HS-5 (cell line): ENCODE results near the gene RPTN.

ENCODE experiments used
- DNase-seq: peaks from one replicate; pipeline ENCODE4 v3.0.0-alpha.2; 2012; ENCODE audit warnings: low read depth

The RPTN gene, protein sequence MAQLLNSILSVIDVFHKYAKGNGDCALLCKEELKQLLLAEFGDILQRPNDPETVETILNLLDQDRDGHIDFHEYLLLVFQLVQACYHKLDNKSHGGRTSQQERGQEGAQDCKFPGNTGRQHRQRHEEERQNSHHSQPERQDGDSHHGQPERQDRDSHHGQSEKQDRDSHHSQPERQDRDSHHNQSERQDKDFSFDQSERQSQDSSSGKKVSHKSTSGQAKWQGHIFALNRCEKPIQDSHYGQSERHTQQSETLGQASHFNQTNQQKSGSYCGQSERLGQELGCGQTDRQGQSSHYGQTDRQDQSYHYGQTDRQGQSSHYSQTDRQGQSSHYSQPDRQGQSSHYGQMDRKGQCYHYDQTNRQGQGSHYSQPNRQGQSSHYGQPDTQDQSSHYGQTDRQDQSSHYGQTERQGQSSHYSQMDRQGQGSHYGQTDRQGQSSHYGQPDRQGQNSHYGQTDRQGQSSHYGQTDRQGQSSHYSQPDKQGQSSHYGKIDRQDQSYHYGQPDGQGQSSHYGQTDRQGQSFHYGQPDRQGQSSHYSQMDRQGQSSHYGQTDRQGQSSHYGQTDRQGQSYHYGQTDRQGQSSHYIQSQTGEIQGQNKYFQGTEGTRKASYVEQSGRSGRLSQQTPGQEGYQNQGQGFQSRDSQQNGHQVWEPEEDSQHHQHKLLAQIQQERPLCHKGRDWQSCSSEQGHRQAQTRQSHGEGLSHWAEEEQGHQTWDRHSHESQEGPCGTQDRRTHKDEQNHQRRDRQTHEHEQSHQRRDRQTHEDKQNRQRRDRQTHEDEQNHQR

DNA sequence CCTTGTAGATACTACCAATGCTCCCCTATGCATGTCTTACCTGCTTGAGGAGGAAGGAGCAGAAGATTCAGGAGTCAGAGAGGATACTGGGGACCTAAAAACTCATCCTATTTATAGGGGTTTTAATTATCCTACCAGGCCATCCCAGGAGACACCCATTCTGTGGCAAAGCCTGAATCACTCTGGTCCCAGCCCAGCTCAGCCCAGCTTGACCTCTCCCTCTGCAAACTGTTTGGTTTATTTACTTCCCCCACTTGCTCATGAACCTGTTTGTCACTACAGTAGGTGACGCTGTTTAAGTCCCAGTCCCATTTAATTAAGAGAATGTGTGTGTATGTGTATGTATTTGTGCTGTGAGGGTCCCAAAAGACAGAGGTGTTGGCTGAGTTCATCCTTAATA is at the start of gene RPTN:
Gene RPTN (minus strand): TSS at position 85 of the 400 bp plus-strand sequence. CDS start 1,339 bp downstream, outside the sequence.
- no peak for DNase-seq

DNA sequence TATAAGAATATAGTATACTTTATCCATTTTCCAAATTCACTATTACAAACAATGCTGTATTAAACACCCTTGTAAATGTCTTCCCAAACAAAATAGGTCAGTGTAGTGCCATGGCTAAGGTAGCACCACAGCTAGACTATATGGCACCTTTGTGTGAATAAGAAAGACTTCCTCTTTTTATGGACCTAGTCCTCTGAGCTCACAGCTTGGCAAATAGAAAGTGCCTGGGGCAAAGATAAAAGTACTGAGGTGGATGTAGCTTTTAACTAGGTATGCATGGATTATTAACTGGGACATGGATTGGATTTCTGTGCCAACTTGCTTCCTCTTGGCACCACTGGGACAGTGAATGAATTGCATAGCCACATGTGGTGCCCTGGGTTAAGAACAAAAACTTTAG is 40.0 kb upstream of the RPTN start:
- no peak for DNase-seq

DNA sequence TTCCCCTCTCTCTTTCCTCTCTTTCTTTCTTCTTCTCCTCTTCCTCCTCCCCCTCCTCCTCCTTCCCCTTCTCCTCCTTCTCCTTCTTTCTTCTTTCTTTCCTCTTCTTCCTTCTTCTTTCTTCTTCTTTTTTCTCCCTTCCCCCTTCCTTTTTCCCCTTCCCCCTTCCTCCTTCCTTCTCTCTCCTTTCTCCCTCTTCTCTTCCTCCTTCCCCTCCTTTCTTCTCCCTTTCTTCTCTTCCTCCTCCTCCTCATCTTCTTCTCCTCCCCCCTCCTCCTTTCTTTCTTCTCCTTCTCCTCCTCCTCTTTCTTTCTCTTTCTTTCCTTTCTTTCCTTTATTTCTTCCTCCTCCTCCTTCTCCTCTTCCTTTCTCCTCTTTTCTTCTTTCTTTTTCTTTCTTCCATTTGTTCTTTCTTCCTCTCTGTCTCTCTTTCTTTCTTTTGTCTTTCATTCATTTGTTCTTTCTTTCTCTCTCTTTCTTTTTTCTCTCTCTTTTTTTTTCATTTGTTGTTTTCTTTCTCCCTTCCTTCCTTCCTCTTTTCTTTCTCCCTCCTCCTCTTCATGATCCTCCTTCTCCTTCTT is 38.4 kb upstream of the RPTN start:
- no peak for DNase-seq

DNA sequence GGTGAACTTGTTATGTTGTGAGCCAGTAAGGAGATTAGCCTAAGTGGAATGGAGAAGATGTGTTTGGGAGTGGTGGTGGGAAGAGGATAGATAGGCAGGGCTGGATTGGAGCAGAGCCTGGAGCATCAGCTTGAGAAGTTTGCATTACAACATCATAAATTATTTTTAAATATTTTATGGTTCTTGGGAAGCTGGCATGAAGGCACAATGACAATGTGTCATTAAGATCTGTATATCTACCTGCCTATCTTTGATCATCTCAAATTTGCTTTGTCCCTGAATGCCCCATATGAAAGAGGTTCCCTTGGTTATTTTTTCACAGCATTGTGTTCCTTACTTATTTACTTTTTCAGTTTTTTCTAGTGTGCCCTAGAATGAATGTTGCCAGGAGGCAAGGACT is 32.7 kb upstream of the RPTN start:
- DNase-seq: no peak

DNA sequence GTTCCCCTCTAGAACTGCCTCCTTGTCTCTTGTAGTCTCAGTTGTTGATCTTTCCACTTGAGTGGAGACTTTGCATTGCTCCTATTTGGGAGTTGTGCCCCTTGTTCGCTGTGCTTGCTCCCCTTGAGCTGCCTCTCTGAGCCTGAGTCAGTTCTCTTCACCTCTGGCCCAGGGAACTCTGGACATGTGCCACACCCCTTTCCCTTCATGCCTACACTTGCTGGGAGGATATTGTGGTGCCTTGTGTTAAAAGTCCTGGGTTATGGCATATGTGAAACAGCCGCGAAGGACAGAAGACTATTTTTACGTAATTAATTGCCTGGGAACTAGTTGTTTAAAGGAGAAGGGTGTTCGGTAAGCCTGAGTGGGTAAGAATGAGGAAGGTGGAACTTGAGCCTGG is 32.2 kb upstream of the RPTN start:
- no peak for DNase-seq

DNA sequence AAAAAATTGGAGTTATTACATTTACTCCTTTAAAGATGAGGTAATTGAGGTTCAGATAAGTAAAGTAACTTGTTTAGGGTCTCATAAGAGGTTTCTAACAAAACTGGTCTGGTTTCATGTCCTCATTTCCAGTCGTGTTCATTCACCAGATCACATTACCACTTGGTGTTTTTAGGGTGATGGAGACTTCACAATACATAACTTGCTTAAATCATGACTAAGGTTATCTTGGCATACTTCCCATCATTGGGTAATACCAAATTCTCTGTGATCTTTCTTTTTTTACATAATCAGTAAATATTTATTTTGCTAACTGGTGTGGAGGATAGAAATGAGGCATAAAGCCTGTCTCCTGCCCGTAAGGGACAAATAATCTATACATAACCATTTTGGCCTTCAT is 31.6 kb upstream of the RPTN start:
- no peak for DNase-seq

DNA sequence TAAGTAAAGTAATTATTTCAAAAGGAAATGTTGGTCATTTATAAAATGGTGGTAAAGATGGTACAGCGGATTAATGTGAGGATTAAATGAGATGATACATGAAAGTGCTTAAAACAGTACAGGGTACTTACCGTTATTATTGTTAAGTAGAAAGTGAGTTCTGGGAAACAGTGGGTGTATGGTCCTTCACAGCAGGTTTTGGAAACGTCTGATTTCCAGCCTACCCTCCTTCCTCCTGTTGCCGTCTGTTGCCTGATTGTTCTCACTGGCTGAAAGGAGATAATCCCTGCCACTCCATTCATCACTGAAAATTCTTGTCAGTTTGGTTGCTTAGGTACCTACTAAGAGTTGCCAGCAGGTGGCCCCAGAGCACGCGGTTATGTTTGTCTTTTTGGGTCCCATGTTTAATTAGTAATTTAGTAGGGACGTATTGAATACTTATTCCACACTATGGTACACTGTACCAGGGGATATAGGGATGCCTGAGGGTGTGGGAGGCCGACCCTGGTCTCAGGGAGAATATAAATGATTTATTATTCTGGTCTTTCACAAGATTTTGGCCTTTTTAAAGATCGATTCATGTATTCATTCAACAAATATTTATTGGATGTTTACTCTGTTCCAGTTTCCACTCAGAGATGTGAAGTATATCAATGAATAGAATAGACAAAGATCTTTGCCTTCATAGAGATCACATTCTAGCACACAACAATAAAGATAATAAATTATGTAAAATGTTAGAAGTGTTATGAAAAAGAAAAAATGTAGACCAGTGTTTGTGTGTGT is 30.8 kb upstream of the RPTN start:
- DNase-seq: peak; percentile 24

DNA sequence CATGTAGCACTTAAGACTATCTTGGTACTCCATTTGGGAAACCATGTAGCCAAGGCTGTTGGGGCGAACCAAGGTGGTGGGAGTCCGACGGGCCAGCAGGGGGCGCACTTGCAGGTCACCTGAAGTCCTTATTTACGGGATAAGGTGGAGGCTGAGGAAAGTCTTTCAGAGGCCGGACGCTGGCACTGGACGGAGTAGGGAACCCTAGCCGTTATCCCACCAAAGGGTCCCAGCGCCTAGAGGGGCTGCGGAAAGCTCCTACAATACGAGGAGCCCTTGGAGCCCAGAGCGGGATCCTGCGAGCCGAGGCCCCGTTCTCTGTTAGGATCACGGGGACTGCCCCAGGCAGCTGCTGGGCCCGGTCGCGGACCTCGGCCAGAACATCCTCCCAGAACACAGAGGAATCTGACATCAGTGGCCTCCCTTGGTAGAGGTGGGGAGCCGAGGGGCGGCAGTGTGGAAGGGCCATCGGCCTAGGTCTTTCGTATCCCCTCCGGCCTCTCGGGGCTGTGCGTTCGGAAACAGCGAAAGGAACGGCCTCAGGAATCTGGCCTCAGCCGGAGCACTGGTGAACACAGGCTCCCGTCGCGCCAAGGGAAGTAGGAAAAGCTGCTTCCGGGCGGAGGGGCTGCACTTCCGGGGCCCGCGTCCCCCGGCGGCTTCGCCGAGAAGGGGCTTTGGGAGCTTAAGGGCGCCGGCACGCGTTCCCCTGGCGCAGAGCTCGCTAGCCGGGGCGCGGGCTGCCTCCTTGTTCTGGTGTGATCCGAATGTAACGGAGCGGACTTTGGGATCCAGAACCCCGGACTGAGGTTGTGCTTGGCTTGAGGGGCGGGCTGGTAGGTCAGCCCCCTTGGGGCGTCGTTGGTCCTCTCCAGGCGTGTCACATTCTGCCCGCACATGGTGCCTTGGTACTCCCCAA is 29.9 kb upstream of the RPTN start:
- no peak for DNase-seq

DNA sequence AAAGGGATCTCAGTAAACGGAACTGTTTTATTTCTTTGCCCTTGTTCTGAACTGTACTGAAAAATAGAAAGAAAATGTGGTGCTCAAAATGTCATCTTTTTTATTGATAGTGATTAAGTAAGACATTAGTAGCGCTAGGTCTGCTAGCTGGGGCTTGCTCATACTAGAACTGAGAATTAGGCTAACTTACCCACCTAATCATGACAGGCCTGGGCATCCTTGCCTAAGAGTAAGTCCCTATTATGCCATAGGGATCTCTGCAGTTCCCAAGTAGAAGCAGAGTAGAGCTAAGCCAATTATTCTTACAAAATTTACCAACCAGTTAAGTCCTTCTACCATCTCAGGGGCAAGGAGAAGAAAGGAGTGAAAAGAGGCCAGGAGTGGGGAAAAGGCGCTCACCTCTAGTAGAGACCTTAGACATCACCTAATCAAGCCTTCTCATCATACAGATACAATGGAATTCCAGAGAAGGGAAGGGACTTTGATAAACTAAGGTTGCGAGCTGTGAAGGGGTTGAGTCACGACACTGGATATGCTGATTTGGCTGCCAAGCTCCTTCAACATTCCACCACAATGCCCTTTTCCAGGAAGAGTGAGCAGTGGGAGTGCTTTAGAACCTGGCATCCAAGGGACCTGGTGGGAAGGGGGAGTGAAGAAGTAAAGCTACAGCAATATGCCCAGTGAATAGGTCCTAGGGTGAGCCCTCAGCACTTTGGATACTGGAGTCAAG is 27.7 kb upstream of the RPTN start:
- no peak for DNase-seq

DNA sequence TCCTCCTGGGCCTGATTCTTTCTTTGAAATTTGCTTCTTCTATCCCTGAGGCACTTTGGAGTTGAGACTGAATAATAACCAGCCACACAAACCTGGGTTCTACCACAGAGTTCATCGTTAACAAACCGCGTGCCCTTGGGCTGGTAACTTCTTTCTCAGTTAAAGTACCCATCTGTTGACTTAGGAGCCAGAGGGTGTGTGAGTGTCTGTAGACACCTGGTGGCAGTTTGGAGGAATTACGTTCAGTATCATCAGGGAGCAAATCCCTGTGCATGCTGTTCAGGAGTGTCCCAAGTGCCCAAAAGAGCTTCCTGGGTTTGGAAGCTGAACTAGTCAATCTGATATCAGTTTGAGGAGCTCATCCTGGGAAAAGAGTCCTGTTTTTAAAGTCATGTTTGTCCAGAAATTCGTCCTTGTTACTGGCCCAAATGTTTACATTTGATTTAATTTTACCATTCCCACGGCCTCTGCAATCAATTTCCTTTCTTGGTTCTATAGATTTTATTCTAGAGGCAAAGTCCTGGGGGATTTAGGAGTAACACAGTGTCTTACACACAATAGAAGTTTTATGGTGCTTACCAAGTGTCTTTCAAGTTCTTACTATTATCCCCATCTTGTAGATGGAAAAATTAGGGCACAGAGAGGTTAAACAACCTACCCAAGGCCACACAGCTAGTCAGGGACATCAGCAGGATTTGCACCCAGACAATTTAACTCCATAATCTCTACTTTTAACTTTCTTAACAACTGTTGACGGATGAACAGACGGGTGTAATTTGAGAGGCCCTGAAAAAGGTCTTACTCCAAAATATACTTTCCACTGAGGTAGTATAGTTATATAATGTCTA is 26.7 kb upstream of the RPTN start:
- no peak for DNase-seq

DNA sequence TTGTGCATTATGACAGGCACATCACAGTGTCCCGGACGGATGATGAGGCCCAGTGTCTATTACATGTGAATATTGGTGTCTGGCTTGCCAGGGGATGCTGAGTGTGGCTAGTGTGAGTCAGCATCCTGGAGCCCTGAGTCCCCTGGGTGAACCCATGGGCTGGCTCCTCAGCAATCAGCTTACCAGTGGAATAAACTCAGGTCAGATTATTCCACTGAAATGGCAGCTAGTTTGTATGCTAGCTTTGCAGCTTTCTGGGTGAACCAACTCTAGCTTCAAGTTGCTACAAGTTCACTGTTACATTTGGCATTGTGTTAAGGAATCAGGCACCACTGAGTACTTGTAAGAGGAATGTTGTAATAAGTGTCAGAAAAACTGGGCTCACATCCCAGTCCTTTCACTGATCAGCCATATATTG is 23.9 kb upstream of the RPTN start:
- DNase-seq: peak; percentile 73

DNA sequence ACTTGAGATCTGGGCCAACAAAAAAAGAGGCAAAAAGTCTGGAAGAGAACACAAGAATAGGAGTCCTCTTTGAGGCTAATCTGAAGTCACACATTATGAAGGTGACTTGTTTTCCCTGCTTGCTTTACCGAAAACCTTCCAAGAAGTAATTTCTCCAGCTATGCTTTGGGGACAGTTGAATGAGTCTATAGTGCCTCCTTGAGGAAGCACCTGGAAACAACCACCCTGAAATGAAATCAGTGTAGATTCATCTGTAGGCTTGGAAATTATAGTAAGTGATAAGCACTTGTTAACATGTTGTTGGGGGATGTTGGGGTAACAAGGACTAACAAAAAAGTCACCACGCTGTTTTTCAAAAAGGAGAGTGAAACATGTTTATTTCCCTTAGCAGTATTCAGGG is 23.4 kb upstream of the RPTN start:
- no peak for DNase-seq

DNA sequence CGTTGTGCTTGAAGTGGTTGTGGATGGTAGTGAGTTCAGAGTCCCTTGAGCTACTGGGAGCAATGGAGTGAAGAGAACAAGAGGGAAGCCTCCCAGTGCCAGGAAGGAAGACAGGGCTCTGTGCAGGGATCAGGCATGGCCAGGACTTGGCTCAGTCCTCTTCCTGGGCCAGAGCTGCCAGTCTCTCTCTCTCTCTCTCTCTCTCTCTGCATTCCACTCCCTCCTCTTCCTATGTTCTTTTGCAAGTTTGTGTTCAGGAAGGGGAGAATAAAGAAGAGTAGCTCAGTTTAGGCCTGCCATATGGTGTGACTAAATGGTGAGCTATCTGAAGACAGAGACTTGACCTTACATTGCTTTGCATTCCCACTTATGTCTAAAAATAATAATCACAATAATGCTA is 20.5 kb upstream of the RPTN start:
- DNase-seq: no peak

DNA sequence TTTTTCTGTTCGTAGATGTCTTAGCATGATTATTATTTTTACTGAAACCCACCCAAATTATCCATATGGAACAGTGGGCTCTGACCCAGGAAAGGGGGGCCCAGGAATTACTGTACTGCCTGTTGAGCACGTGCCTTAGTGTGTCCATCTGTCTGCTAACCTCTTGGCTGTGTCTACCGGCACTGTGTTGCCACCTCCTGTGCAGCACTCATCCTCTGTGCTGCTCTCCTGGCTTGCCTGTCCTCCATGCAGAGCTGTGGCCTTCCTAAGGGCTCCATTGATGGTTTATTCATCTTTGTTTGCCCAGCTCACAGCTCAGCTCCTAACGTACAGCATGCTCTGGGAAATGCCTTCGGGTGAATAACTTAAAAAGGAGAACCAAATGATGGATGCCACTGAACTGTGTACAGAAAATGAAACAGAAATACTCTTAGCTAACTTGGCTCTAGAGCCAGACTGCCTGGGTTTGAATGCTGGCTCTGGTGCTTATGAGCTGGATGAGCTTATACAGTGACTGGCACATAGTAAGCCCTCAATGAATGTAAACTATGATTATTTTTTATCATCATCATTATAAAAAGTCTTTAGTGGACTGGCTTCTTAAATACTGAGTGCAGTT is 11.4 kb upstream of the RPTN start:
- no peak for DNase-seq

DNA sequence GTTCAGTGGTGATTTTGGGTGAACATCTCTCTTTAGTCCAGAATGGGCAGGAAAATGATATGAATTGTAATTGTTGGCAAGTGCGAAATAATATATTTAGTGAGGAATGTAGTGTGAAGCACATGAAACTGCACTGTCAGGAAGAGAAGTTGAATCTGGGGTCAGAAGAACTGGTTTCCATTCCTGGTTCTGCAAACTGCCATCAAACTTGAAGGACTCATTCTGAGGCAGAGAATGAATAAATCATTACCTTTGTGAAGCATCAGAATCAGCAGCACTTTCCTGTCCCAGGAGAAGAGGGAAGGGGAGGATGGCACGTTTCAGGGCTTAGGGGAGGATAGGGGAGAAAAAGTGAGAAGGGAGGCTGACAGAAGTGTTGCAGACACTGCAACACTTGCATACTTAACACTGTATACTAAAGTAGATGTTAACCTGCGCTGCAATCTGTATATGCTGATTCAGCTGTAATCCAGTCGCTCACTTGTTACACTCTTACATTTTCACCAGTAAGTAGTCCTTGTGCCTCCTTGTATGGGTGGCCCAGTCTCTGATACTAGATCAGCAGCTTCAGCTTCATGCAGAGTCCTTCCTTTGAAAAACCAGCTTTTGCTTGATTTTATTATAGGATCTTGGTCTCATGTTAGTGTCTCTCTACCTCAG is 10.5 kb upstream of the RPTN start:
- DNase-seq: no peak

DNA sequence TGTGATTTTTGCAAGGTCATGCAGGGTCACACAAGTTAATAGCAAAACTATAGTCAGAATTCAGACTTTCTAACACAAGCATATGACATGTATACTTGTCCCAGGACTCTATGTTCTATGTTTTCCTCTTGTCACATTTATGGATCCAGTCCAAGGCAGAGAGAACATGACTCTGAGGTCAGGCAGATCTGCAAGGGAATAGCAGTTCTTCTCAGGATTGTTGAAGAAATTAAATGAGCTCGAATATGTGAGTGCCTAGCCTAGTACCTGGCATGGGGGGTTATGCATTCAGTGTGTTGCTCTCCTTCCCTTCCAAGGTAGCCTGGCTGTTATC is 9.5 kb upstream of the RPTN start:
- DNase-seq: no peak

DNA sequence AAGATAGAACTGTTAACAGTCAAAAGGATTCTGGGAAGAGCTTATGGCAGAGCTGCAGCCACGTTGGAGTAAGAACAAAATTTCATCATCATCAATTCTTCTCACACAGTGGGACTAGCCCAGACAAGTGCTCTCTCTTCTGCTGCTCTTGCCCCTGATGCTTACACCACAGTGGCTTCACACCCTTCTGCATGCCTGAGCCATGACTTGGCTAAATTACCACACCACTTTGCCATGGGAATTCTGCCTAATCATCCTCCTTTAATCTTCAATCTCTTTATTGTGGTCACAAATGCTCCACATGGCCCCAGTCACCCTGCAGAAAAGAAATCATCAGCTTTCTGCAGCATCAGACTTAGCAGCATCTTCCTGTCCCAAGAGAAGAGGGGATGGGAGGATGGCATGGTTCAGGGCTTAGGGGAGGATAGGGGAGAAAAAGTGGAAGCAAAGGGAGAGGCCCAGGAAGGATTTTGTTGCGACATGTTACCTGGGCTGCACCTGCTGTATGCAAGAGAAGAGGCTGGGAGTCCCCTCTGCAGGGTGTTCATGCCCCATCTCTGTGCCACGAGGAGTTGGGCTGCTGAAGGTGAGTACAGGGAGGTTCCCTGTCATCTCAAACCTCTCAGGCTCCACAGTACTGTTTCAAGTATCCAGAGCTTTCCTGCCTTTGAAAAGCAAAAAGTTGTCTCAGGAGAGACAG is 9.0 kb upstream of the RPTN start:
- DNase-seq: peak; percentile 86

DNA sequence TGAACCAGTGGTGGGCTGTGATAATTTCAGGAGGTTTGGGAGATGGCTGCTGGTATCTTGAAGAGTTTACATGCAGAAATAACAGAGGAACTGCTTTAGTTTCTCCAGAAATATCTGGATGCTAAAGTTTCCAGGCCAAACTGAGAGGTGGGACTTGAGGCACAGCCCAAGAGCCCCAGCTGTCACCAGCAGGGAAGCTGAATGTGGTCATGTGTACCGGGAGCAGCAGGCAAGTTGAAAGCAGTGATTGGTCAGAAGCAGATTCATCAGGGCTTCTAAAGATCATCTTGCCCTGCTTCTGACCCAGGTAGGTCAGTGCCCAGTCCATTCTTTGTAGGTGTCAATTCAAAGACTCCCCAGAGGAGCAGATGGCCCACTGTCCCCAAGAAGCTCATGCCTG is 7.9 kb upstream of the RPTN start:
- no peak for DNase-seq
